HEK293 (cell line): ENCODE data around the gene DTHD1.

Source experiments
- CTCF ChIP-seq: fragments of 450-650 bp; formaldehyde crosslinking; IDR thresholded peaks from 2 replicates; pipeline ENCODE4 v1.5.1; 2016; ENCODE audit warnings: missing biosample characterization, missing genetic modification characterization
- KLF16 ChIP-seq: fragments of 450-650 bp; formaldehyde crosslinking; IDR thresholded peaks from 2 replicates; pipeline ENCODE4 v1.5.1; 2017; ENCODE audit warnings: missing biosample characterization, missing genetic modification characterization
- ZBTB21 ChIP-seq: fragments of 450-650 bp; formaldehyde crosslinking; IDR thresholded peaks from 2 replicates; pipeline ENCODE4 v1.5.1; 2017; ENCODE audit warnings: missing biosample characterization, missing genetic modification characterization
- ZNF24 ChIP-seq: fragments of 450-650 bp; formaldehyde crosslinking; IDR thresholded peaks from 2 replicates; pipeline ENCODE4 v1.5.1; 2016; ENCODE audit warnings: missing biosample characterization, missing genetic modification characterization
- ZNF398 ChIP-seq: fragments of 450-650 bp; formaldehyde crosslinking; IDR thresholded peaks from 2 replicates; pipeline ENCODE4 v1.5.1; 2017; ENCODE audit warnings: missing biosample characterization, missing genetic modification characterization
- ZNF510 ChIP-seq: fragments of 450-650 bp; formaldehyde crosslinking; IDR thresholded peaks from 2 replicates; pipeline ENCODE4 v1.5.1; 2018; ENCODE audit warnings: mild to moderate bottlenecking, missing genetic modification characterization, missing biosample characterization; ENCODE audit not compliant: insufficient replicate concordance
- ZNF561 ChIP-seq: fragments of 450-650 bp; IDR thresholded peaks from 2 replicates; pipeline ENCODE4 v1.5.1; 2018; ENCODE audit warnings: missing biosample characterization, missing genetic modification characterization, borderline replicate concordance
- ZNF629 ChIP-seq: fragments of 450-650 bp; formaldehyde crosslinking; IDR thresholded peaks from 2 replicates; pipeline ENCODE4 v1.5.1; 2017; ENCODE audit warnings: missing biosample characterization, missing genetic modification characterization
- ZNF670 ChIP-seq: fragments of 450-650 bp; formaldehyde crosslinking; IDR thresholded peaks from 2 replicates; pipeline ENCODE4 v1.5.1; 2016; ENCODE audit warnings: missing biosample characterization, missing genetic modification characterization, low read depth
- TF ChIP-seq, protein P1 (sequence below): fragments of 450-650 bp; formaldehyde crosslinking; IDR thresholded peaks from 2 replicates; pipeline ENCODE4 v1.5.1; 2016; ENCODE audit warnings: missing biosample characterization, missing genetic modification characterization, low read depth
- TF ChIP-seq, protein P2 (sequence below): fragments of 450-650 bp; IDR thresholded peaks from 2 replicates; pipeline ENCODE4 v1.5.1; 2018; ENCODE audit warnings: missing biosample characterization, missing genetic modification characterization

- TF ChIP-seq CTCF (tag by site-specific recombination) (no peak), ZNF561 (tag by site-specific recombination) (no peak), ZNF670 (tag by site-specific recombination) (no peak), ZNF398 (tag by site-specific recombination) (no peak), ZNF24 (tag by site-specific recombination) (no peak), KLF16 (tag by site-specific recombination) (no peak), ZNF629 (tag by site-specific recombination) (no peak), ZNF510 (tag by site-specific recombination) (no peak), ZBTB21 (tag by site-specific recombination) (no peak)
- TF ChIP-seq, protein P1, sequence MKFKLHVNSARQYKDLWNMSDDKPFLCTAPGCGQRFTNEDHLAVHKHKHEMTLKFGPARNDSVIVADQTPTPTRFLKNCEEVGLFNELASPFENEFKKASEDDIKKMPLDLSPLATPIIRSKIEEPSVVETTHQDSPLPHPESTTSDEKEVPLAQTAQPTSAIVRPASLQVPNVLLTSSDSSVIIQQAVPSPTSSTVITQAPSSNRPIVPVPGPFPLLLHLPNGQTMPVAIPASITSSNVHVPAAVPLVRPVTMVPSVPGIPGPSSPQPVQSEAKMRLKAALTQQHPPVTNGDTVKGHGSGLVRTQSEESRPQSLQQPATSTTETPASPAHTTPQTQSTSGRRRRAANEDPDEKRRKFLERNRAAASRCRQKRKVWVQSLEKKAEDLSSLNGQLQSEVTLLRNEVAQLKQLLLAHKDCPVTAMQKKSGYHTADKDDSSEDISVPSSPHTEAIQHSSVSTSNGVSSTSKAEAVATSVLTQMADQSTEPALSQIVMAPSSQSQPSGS (tag by site-specific recombination): no peak
- TF ChIP-seq, protein P2, sequence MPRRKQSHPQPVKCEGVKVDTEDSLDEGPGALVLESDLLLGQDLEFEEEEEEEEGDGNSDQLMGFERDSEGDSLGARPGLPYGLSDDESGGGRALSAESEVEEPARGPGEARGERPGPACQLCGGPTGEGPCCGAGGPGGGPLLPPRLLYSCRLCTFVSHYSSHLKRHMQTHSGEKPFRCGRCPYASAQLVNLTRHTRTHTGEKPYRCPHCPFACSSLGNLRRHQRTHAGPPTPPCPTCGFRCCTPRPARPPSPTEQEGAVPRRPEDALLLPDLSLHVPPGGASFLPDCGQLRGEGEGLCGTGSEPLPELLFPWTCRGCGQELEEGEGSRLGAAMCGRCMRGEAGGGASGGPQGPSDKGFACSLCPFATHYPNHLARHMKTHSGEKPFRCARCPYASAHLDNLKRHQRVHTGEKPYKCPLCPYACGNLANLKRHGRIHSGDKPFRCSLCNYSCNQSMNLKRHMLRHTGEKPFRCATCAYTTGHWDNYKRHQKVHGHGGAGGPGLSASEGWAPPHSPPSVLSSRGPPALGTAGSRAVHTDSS (tag by site-specific recombination): no peak
Measured at GRCh38 chr4:36254371-36254770, 27.0 kb upstream of the DTHD1 start.
